Mucosa of rectum (tissue), 2 donors: ENCODE data around the gene WNT10A.

Experiments used
- H3K27ac ChIP-seq, 2 donors: one replicate each; pipeline ENCODE4 v1.7.0; 2013; ENCODE audit warnings: inconsistent platforms in 2 of 2, low read depth in 2 of 2, low read length in 2 of 2
- H3K27me3 ChIP-seq, 2 donors: one replicate each; pipeline ENCODE4 v1.7.0; 2013; ENCODE audit warnings: low read length in 2 of 2; ENCODE audit not compliant: control insufficient read depth in 2 of 2, insufficient read depth in 2 of 2
- H3K36me3 ChIP-seq, 2 donors: one replicate each; pipeline ENCODE4 v1.7.0; 2013; ENCODE audit warnings: low read length in 2 of 2; ENCODE audit not compliant: control insufficient read depth in 2 of 2, insufficient read depth in 2 of 2
- H3K4me1 ChIP-seq, 2 donors: one replicate each; pipeline ENCODE4 v1.7.0; 2013; ENCODE audit warnings: low read length in 2 of 2, mild to moderate bottlenecking in 1 of 2; ENCODE audit not compliant: control insufficient read depth in 2 of 2, insufficient read depth in 2 of 2
- H3K4me3 ChIP-seq, 2 donors: one replicate each; pipeline ENCODE4 v1.7.0; 2013; ENCODE audit warnings: low read length in 2 of 2
- H3K9ac ChIP-seq, 2 donors: one replicate each; pipeline ENCODE4 v1.7.0; 2013; ENCODE audit warnings: low read length in 2 of 2, low read depth in 1 of 2, mild to moderate bottlenecking in 1 of 2
- H3K9me3 ChIP-seq, 2 donors: one replicate each; pipeline ENCODE4 v1.7.0; 2013; ENCODE audit warnings: low read length in 2 of 2; ENCODE audit not compliant: control insufficient read depth in 2 of 2
- donor health status: healthy.
- donor health status: Normal muscosa, but diverticular disease.

WNT10A gene

DNA sequence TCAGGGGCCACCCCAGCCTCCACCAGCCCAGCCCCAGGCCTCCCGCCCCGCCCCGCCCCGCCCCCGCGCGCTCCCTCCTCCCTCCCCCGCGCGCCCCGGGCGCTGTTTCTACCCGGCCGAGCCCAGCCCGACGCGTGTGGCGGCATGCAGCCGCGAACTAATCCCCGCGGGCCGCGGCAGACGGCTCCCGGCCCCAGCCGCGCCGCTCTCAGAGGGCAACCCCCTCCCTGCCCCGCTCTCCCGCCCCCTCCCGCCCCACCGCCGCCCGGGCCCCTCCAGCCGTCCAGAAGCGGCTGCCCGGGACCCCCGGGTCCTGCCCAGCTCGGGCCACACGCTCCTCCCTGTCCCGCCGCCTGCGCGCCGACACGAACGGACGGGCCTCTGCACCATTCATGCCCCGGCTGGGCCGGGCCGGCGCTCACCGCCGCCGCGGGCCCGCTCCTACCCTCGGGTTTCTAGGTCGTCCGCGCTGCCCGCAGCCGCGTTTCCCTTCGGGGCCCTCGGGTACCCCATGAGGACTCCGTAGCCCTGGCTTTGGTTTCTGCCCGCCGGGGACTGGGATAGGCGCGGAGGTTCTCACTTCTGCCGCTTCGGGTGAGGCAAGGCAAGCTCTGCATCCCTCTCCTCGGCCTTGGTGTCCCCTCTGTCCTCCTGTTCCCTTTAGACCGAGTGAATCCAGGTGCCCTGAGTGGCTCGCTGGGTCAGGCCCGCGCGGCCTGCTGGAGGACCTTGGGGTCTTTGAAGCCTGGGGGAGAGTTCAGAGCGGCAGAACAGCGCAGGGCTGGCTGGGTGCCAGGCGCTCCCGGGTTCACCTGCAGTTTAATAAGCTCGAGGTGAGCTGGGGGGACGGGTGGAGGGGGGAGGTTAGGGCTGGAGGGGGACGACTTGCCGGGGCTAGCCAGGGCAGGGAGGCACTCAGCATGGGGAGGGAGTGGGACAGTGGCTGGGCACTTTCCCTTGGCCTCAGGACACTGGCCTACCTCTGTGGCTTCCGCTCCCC lies 3.1 kb downstream of the WNT10A start:
- Histone ChIP-seq H3K27ac (peak overlapping the region in 1 of 2 donors; percentile 16), H3K4me3 (peak overlapping the region; percentile 37), H3K9me3 (no peaks in the 10 kb centered on the region), H3K36me3 (no peaks in the 10 kb centered on the region), H3K9ac (peak overlapping the region in 1 of 2 donors; percentile 14), H3K27me3 (peaks cover 34 to 56% of the 10 kb centered on the region in 2 donors), H3K4me1 (peaks cover 9 to 11% of the 10 kb centered on the region in 2 donors)

- Histone ChIP-seq H3K36me3 (no peaks in the 10 kb centered on the region), H3K9me3 (no peaks in the 10 kb centered on the region), H3K27me3 (peaks cover 31 to 52% of the 10 kb centered on the region in 2 donors), H3K27ac (peak overlapping the region in 1 of 2 donors; percentile 16), H3K9ac (no peak overlapping the region), H3K4me3 (no peak overlapping the region), H3K4me1 (peaks cover 9 to 10% of the 10 kb centered on the region in 2 donors)
Measured at GRCh38 chr2:218884519-218884918, 3.9 kb downstream of the WNT10A start.

DNA sequence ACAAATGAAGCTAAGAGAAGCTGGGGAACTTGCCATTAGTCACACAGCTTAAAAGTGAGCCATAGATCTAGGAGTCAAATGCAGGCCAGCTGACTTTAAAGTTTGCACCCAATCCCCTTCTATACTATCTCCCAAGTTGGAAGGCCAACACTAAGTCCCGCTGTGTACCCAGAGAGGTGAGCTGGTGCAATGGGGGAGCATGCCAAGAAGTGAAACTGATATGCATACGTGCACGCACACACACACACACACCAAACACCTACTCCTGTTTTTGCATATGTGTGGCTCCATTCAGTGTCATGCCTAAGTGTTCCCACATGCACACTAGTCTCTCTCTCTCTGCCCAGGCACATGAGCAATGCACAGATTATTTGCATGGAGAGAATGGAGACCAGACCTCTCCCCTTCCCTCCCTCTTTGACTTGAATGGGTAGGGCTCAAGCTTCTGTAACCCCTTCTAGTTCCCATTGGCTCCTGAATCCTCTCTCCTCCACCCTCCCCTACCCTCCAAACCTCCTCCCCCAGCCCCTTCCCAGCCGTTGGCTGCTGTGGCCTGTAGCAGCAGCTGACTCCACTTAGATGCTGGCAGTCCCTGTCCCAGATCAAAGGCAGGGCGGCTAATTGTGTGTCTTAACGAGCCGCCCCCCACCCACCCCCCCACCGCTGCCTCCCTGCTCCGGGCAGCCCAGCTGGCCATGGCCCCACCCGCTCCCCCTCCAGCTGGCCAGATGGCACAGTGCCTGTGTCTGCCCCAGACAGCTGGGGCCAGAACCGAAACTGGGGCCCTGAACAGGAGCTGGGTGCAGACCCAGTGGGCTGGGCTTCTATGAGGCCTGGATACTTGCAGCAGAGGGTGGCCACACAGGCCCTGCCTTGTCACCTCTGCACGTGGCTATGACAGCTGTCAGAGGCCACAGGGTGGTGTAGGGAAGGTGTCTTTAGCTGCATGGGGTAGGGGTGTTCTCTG lies 5.6 kb downstream of the WNT10A start:
- no peaks in the 10 kb centered on the region for H3K9me3 ChIP-seq
- no peaks in the 10 kb centered on the region for H3K36me3 ChIP-seq
- H3K27me3 ChIP-seq, result peaks cover 22 to 37% of the 10 kb centered on the region in 2 donors
- H3K4me1 ChIP-seq, result peaks cover 4 to 6% of the 10 kb centered on the region in 2 donors
- no peak overlapping the region for H3K9ac ChIP-seq
- H3K27ac ChIP-seq, result peak overlapping the region in 1 of 2 donors; percentile 50
- no peak overlapping the region for H3K4me3 ChIP-seq

DNA sequence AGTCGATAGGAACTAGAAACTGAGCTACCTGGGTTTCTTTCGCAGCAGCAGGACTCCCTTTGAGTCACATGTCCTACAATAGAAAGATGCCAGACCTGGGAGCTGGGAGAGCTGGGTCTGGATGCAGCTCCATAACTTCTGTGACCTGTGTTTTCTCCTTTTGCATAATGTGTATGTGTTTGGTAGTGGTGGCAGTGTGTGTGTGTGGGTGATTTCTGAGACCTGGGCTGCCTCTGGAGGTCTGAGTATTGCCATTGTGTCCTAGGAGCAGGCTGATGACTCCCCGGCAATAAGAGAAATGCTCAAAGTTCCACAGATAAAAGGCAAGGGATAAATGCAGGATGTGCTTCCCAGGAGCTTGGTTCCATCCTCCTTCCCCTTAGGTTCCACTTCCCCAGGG lies 6.4 kb downstream of the WNT10A start:
- H3K4me3 ChIP-seq, result no peak overlapping the region
- peaks cover 17 to 30% of the 10 kb centered on the region in 2 donors for H3K27me3 ChIP-seq
- H3K9me3 ChIP-seq, result no peaks in the 10 kb centered on the region
- H3K9ac ChIP-seq, result no peak overlapping the region
- peak overlapping the region in 1 of 2 donors; percentile 50 for H3K27ac ChIP-seq
- H3K36me3 ChIP-seq, result no peaks in the 10 kb centered on the region
- H3K4me1 ChIP-seq, result peaks cover 4 to 6% of the 10 kb centered on the region in 2 donors

DNA sequence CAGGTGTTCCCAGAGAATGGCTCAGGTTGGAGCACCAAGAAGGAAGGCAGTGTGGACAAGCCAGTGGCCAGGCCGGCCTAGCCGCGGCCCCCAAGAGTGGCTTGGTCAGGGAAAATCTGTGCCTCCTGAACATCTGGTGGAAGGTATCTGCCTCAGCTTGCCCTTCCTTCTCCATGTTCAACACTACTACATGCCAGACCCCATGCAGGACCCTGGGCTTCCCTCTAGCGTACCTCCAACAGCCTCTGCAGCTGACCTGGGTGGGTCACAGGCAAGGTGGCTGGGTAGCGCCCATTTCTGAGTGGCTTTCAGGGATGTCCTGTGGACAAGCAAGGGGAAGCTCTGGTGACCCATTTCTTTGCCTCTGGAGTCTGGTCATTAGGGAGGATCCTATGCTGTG lies 7.7 kb downstream of the WNT10A start:
- no peak overlapping the region for H3K4me3 ChIP-seq
- no peak overlapping the region for H3K9ac ChIP-seq
- H3K27me3 ChIP-seq, result peaks cover 10 to 22% of the 10 kb centered on the region in 2 donors
- peaks cover 9% of the 10 kb centered on the region in 2 donors for H3K4me1 ChIP-seq
- no peaks in the 10 kb centered on the region for H3K36me3 ChIP-seq
- H3K9me3 ChIP-seq, result no peaks in the 10 kb centered on the region
- H3K27ac ChIP-seq, result no peak overlapping the region

- no peaks in the 10 kb centered on the region for H3K9me3 ChIP-seq
- no peak overlapping the region for H3K27ac ChIP-seq
- H3K27me3 ChIP-seq, result peaks cover 15 to 24% of the 10 kb centered on the region in 2 donors
- no peak overlapping the region for H3K9ac ChIP-seq
- H3K4me1 ChIP-seq, result peaks cover 9 to 11% of the 10 kb centered on the region in 2 donors
- H3K36me3 ChIP-seq, result no peaks in the 10 kb centered on the region
- no peak overlapping the region for H3K4me3 ChIP-seq
Measured at GRCh38 chr2:218889937-218890336, 9.3 kb downstream of the WNT10A start.

DNA sequence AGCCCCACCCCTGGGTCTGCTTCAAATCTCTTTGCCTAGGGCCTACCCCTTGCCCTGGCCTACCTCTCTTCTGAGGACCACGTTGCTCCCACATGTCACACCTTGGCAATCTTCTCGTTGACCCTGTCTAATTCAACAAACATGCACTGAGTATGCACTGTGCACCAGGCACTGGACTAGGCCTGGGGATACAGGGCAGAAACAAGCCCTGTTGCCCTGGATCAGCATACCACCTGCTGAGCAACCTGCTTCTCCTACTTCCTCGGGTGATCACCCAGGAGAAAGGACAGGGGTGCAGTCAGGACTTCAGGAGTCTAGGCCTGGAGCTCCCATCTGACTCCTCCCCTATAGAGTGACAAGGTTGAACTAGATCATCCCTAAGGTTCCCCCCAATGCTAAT lies 9.7 kb downstream of the WNT10A start:
- H3K4me3 ChIP-seq, result no peak overlapping the region
- no peak overlapping the region for H3K27ac ChIP-seq
- H3K4me1 ChIP-seq, result peaks cover 9 to 11% of the 10 kb centered on the region in 2 donors
- H3K36me3 ChIP-seq, result no peaks in the 10 kb centered on the region
- H3K9me3 ChIP-seq, result no peaks in the 10 kb centered on the region
- peaks cover 15 to 25% of the 10 kb centered on the region in 2 donors for H3K27me3 ChIP-seq
- H3K9ac ChIP-seq, result no peak overlapping the region

GRCh38 chr2:218891275-218892135 lies 10.9 kb downstream of the WNT10A start:
- Histone ChIP-seq H3K36me3 (no peaks in the 10 kb centered on the region), H3K9me3 (no peaks in the 10 kb centered on the region), H3K9ac (no peak overlapping the region), H3K27ac (peak overlapping the region in 1 of 2 donors; percentile 52), H3K4me1 (peaks cover 11 to 16% of the 10 kb centered on the region in 2 donors), H3K4me3 (no peak overlapping the region), H3K27me3 (peaks cover 23 to 34% of the 10 kb centered on the region in 2 donors)

DNA sequence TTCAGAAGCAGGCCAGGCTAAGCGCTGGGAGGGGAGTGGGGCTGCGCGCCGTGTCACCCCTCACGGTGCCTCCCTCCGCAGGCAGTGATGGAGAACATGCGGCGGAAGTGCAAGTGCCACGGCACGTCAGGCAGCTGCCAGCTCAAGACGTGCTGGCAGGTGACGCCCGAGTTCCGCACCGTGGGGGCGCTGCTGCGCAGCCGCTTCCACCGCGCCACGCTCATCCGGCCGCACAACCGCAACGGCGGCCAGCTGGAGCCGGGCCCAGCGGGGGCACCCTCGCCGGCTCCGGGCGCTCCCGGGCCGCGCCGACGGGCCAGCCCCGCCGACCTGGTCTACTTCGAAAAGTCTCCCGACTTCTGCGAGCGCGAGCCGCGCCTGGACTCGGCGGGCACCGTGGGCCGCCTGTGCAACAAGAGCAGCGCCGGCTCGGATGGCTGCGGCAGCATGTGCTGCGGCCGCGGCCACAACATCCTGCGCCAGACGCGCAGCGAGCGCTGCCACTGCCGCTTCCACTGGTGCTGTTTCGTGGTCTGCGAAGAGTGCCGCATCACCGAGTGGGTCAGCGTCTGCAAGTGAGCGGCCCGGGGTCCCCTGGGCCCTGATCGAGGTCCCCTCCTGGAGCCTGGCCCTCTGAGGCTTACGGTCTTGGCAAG lies 12.2 kb downstream of the WNT10A start:
- peaks cover 31 to 39% of the 10 kb centered on the region in 2 donors for H3K27me3 ChIP-seq
- H3K4me1 ChIP-seq, result peaks cover 11 to 22% of the 10 kb centered on the region in 2 donors
- no peaks in the 10 kb centered on the region for H3K36me3 ChIP-seq
- H3K9ac ChIP-seq, result peak overlapping the region; percentile 2 to 45
- peak overlapping the region; percentile 41 to 63 for H3K4me3 ChIP-seq
- H3K9me3 ChIP-seq, result no peaks in the 10 kb centered on the region
- H3K27ac ChIP-seq, result peak overlapping the region in 1 of 2 donors; percentile 67
